Esophagus squamous epithelium (tissue), 4 donors: ENCODE results near the gene CITED4.

Experiments used
- POLR2A ChIP-seq, 4 donors: fragments of 450-650 bp; IDR thresholded peaks; one replicate each; pipeline ENCODE4 v1.6.1; 2017; ENCODE audit warnings: antibody characterized with exemption in 4 of 4, mild to moderate bottlenecking in 4 of 4, moderate library complexity in 3 of 4
- TF ChIP-seq, protein P1 (sequence below), 6 experiments: fragments of 450-650 bp in 4 of 6; fragments of 200-600 bp in 2 of 6; sonication (generic) in 2 of 6; IDR thresholded peaks; one replicate each; pipeline ENCODE4 v1.5.1; 2016 to 2019; ENCODE audit warnings: antibody characterized with exemption in 6 of 6, mild to moderate bottlenecking in 4 of 6, moderate library complexity in 4 of 6

DNA sequence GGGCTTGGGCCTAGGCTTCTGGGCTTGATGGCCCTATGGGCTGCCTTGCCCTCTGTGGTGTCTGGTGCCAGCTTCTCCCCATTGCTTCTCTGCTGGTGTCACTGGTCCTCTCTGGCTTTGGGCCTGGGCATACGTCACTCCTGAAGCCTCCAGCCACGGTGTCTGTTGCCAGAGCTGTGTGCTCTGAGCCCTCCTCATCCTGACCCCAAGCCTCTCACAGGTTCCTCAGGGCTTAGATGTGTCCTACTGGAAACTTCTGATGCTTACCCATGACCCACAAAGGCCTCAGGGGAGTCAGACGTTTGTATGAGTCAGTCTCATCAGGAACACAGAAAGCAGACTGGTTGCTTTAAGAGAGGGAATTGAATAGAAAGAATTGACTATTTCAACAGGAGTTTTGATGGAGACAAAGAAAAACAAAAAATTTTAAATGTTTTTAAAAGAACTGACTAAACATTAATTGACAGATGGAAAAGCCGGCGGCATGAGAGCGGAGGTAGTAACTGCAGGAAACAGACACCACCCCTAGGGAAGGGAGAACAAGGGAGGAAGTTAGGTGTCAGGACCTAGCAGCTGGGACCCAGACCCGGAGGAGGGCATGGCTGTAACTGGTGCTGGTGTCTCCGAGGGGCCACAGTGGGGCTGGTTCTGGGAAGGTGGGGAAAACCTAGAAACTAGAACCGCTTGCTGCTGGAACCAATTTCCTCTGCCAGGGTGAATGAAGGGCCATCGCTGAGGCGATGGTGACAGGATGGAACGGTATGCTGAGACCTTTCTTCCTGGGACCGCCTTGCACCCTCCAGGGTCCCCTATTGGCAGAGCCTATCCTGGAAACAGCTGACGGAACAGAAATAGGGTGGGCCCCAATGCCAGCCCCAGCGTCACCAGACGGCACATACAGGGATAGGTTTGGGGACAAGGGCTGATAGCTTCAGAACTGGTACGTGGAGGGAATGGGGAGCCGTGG, 40.0 kb upstream of the CITED4 start:
- TF ChIP-seq POLR2A (IDR thresholded peaks at IDR 0.05), result no peak
- TF ChIP-seq, protein P1, sequence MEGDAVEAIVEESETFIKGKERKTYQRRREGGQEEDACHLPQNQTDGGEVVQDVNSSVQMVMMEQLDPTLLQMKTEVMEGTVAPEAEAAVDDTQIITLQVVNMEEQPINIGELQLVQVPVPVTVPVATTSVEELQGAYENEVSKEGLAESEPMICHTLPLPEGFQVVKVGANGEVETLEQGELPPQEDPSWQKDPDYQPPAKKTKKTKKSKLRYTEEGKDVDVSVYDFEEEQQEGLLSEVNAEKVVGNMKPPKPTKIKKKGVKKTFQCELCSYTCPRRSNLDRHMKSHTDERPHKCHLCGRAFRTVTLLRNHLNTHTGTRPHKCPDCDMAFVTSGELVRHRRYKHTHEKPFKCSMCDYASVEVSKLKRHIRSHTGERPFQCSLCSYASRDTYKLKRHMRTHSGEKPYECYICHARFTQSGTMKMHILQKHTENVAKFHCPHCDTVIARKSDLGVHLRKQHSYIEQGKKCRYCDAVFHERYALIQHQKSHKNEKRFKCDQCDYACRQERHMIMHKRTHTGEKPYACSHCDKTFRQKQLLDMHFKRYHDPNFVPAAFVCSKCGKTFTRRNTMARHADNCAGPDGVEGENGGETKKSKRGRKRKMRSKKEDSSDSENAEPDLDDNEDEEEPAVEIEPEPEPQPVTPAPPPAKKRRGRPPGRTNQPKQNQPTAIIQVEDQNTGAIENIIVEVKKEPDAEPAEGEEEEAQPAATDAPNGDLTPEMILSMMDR (IDR thresholded peaks at IDR 0.05), result no peak
